ENCODE results near the gene BRCC3.

The BRCC3 gene
- total RNA-seq = 10.8 to 17.0 (median 14.0) reads per million in 3 donors

DNA sequence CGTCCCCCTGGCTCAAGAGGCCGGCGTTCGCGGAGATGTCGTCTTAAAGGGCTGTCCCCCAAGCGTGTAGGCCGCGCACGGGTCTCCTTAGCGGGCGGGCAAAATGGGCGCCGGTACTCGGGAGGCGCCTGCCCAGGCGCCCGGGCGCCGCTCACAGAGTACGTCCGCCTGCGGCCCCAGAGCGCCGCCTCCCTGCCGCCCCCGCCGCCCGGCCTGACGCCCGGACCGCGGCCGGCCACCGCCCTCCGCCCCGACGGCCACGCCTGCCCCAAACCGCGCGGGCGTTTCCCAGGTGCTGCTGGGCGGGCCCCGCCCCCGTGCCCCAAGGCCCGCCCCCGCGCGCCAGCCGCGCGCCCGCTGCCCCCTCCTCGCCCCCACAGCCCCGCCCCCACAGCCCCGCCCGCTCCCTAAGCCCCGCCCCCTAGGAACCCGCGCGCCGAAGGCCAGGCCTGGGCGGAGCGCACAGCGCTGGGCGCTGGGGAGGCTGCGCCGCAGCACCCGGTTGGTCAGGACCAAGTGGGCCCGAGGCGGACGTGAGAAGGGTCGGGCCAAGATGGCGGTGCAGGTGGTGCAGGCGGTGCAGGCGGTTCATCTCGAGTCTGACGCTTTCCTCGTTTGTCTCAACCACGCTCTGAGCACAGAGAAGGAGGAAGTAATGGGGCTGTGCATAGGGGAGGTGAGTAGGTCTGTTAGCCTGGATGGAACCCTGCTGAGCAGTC, at the start of gene BRCC3, which contains the start of the genes CMC4 and MTCP1:
Gene BRCC3, plus strand, starts transcription at position 534 of the 719 bp plus-strand sequence. Its CDS starts 20 bp downstream, at position 554.
Gene CMC4, minus strand, starts transcription at position 162 of the 719 bp plus-strand sequence. CDS start 7,113 bp downstream, outside the sequence.
Gene MTCP1, minus strand, starts transcription at position 162 of the 719 bp plus-strand sequence. CDS start 5,126 bp downstream, outside the sequence.
- Histone ChIP-seq H3K27ac (ENCODE audit: insufficient read depth, low read length, poor library complexity, severe bottlenecking) (peak within 1 kb of the TSS; percentile 76), H3K9me3 (ENCODE audit: control insufficient read depth, low read length) (no peaks in the 10 kb centered on the region), H3K36me3 (ENCODE audit: control insufficient read depth, insufficient read depth, low read length) (peaks cover 8% of the 10 kb centered on the region), H3K27me3 (replicated peaks; ENCODE audit: control insufficient read depth, insufficient read depth, low read length, poor library complexity, severe bottlenecking) (no peaks in the 10 kb centered on the region), H3K4me3 (ENCODE audit: insufficient read depth, low read depth, low read length, poor library complexity, severe bottlenecking) (peak within 1 kb of the TSS; percentile 64), H3K4me1 (ENCODE audit: control insufficient read depth, insufficient read depth, low read length, poor library complexity, severe bottlenecking) (peaks cover 3% of the 10 kb centered on the region)
- peak; percentile 64 to 71 (median 66) for DNase-seq

DNA sequence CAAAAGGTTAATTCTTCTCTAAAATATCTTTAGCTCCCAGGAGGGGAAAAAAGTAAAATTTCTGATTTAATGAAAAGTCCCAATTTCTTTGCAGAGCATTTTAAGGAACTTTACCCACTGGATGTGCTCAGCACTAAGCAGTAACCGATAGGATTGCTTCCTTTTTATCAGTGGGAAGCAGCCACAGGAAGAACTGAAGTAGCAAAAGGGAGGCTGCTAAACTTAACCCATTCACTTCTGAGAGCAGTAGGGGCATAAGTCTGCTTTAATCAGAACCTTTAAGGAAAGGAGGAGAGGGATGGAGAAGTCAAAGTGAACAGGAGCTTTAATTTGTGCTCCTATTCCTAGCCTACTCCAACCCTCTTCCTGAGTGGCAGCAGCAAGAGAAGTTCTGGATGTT, 48.7 kb upstream of the BRCC3 start, which contains the start of gene F8:
Gene F8, minus strand, starts transcription at position 139 of the 400 bp plus-strand sequence. CDS start 171 bp downstream, outside the sequence.
- no peaks in the 10 kb centered on the region for H3K4me1 ChIP-seq (ENCODE audit: control insufficient read depth, insufficient read depth, low read length, poor library complexity, severe bottlenecking)
- DNase-seq = no peak
- no peak within 1 kb of the TSS for H3K4me3 ChIP-seq (ENCODE audit: insufficient read depth, low read depth, low read length, poor library complexity, severe bottlenecking)
- no peaks in the 10 kb centered on the region for H3K27me3 ChIP-seq (replicated peaks; ENCODE audit: control insufficient read depth, insufficient read depth, low read length, poor library complexity, severe bottlenecking)
- H3K27ac ChIP-seq (ENCODE audit: insufficient read depth, low read length, poor library complexity, severe bottlenecking) = no peak within 1 kb of the TSS
- no peaks in the 10 kb centered on the region for H3K36me3 ChIP-seq (ENCODE audit: control insufficient read depth, insufficient read depth, low read length)
- H3K9me3 ChIP-seq (ENCODE audit: control insufficient read depth, low read length) = no peaks in the 10 kb centered on the region

DNA sequence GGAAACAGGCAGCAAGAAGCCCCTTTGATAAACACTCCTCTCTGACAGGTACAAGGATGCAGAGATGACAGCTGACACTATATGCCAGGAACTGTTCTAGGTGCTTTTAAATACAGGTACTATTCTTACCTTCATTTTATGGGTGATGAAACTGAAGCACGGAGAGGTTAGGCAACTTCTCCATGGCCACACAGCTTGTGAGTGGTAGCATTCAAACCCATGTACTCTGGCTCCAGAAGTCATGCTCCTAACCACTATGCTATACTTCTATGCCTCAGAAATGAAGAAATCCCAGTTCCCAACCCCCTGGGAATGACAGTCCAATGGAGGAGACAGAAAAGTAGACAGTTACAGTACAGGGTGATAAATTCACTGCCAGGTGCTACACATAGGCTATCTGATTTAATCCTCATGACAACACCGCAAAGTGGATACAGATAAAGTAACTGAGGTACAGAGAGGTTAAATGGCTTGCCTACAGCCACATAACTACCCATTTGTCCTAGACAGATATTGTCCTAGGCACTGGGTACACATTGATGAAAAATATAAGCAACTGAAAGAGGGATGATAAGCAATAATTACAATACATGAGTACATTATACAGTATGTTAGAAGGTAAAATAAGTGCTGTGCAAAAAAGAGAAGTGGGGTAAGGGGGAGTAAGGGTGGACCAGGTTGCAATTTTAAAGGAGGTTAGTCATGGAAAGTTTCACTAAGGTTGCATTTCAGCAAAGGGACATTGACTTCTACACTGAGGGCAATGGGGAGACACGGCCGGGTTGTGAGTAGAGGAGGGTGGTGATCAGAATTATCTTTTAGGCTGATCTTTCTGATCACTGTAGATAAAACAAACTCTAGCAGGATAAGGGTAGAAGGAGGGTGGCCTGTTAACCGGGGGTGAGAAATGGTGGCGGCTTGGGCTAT, 47.1 kb upstream of the BRCC3 start:
- no peak overlapping the region for H3K4me3 ChIP-seq (ENCODE audit: insufficient read depth, low read depth, low read length, poor library complexity, severe bottlenecking)
- no peaks in the 10 kb centered on the region for H3K27me3 ChIP-seq (replicated peaks; ENCODE audit: control insufficient read depth, insufficient read depth, low read length, poor library complexity, severe bottlenecking)
- H3K36me3 ChIP-seq (ENCODE audit: control insufficient read depth, insufficient read depth, low read length) = no peaks in the 10 kb centered on the region
- no peaks in the 10 kb centered on the region for H3K9me3 ChIP-seq (ENCODE audit: control insufficient read depth, low read length)
- no peak overlapping the region for H3K27ac ChIP-seq (ENCODE audit: insufficient read depth, low read length, poor library complexity, severe bottlenecking)
- no peak for DNase-seq
- no peaks in the 10 kb centered on the region for H3K4me1 ChIP-seq (ENCODE audit: control insufficient read depth, insufficient read depth, low read length, poor library complexity, severe bottlenecking)

DNA sequence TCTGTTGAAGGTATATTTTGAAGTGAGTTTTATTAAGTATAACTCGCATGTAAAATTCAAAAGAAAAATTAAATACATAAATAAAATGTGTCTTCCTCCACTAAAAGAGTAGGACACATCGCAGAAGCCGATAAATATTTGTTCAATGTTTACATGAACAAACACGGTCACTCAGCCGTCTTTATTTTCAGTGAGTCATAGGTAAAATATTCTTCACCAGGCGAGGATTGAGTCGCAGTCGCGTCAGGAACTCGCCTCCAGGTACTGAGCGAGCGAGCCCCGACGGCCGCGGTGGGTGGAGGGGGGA, 44.9 kb upstream of the BRCC3 start:
- Histone ChIP-seq H3K4me1 (ENCODE audit: control insufficient read depth, insufficient read depth, low read length, poor library complexity, severe bottlenecking) (no peaks in the 10 kb centered on the region), H3K27ac (ENCODE audit: insufficient read depth, low read length, poor library complexity, severe bottlenecking) (peak overlapping the region; percentile 91), H3K4me3 (ENCODE audit: insufficient read depth, low read depth, low read length, poor library complexity, severe bottlenecking) (no peak overlapping the region), H3K27me3 (replicated peaks; ENCODE audit: control insufficient read depth, insufficient read depth, low read length, poor library complexity, severe bottlenecking) (no peaks in the 10 kb centered on the region), H3K36me3 (ENCODE audit: control insufficient read depth, insufficient read depth, low read length) (no peaks in the 10 kb centered on the region), H3K9me3 (ENCODE audit: control insufficient read depth, low read length) (no peaks in the 10 kb centered on the region)
- DNase-seq = no peak

DNA sequence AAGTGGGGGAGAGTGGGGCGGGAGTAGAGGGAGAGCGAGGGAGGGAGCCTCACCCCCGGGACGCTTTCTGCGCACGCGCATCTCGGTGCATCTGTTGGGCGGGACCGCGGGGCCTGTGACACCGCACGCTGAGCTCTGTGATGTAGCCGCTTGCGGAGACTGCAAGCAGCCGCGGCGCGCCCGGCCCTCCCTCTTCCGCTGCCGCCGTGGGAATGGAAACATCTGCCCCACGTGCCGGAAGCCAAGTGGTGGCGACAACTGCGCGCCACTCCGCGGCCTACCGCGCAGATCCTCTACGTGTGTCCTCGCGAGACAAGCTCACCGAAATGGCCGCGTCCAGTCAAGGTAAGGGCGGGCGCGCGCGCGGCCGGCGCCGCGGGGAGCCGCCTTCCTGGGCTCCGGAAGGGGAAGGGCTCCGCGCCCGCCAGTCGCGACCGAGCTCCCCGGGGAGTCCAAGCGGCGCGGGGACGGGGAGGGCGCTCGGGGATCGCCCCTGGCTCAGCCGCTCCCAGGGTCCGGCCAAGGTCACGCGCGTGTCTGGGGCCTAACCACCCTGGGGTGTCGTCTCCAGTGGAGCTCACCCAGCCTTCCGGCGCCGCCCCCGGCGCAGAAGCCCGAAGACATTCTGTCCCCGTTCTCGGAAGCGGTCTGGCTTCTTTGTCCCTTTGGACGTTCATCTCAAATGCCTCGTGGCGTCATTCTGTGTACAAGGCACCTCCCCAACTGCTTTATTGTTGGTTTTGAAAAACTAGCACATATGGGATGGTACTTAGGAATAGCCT, 44.4 kb upstream of the BRCC3 start, which contains the start of gene FUNDC2:
Gene FUNDC2, plus strand, starts transcription at position 118 of the 782 bp plus-strand sequence. Its CDS starts 95 bp downstream, at position 213.
- DNase-seq = peak; percentile 91 to 93 (median 92)

DNA sequence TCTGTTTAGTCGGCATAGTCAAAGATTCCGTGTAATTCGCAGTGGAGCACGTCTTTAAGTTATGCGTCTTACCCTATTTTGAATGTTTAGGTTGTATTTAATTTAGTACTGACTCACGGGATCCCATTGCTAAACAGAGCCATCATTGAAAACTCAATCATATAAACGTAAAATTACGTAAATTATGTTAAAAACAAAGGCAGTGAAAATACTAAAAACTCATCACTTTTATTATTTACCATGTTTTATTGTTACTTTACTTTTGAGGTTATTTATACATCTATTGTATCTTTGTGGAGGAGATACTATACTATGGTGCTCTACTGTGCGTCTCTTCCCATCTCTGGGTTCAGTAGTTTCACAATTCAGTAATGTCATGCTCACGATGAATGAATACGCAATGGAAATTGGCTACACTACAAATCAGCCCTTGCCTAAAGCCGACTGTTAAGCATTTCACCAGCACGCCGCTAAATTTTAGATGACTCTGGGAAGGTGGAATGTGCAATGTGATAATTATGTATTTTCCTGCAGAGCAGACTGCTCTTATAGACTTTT, 43.7 kb upstream of the BRCC3 start:
- H3K27me3 ChIP-seq (replicated peaks; ENCODE audit: control insufficient read depth, insufficient read depth, low read length, poor library complexity, severe bottlenecking) = no peaks in the 10 kb centered on the region
- no peaks in the 10 kb centered on the region for H3K9me3 ChIP-seq (ENCODE audit: control insufficient read depth, low read length)
- H3K27ac ChIP-seq (ENCODE audit: insufficient read depth, low read length, poor library complexity, severe bottlenecking) = peak overlapping the region; percentile 91
- H3K4me1 ChIP-seq (ENCODE audit: control insufficient read depth, insufficient read depth, low read length, poor library complexity, severe bottlenecking) = no peaks in the 10 kb centered on the region
- peak overlapping the region; percentile 66 for H3K4me3 ChIP-seq (ENCODE audit: insufficient read depth, low read depth, low read length, poor library complexity, severe bottlenecking)
- no peaks in the 10 kb centered on the region for H3K36me3 ChIP-seq (ENCODE audit: control insufficient read depth, insufficient read depth, low read length)
- no peak for DNase-seq

More for the DNA sequence above, 44.4 kb upstream of the BRCC3 start, which contains the start of gene FUNDC2:
- no peaks in the 10 kb centered on the region for H3K9me3 ChIP-seq (ENCODE audit: control insufficient read depth, low read length)
- peak within 1 kb of the TSS; percentile 91 for H3K27ac ChIP-seq (ENCODE audit: insufficient read depth, low read length, poor library complexity, severe bottlenecking)
- H3K4me3 ChIP-seq (ENCODE audit: insufficient read depth, low read depth, low read length, poor library complexity, severe bottlenecking) = peak within 1 kb of the TSS; percentile 66
- H3K4me1 ChIP-seq (ENCODE audit: control insufficient read depth, insufficient read depth, low read length, poor library complexity, severe bottlenecking) = no peaks in the 10 kb centered on the region
- no peaks in the 10 kb centered on the region for H3K27me3 ChIP-seq (replicated peaks; ENCODE audit: control insufficient read depth, insufficient read depth, low read length, poor library complexity, severe bottlenecking)
- H3K36me3 ChIP-seq (ENCODE audit: control insufficient read depth, insufficient read depth, low read length) = no peaks in the 10 kb centered on the region

DNA sequence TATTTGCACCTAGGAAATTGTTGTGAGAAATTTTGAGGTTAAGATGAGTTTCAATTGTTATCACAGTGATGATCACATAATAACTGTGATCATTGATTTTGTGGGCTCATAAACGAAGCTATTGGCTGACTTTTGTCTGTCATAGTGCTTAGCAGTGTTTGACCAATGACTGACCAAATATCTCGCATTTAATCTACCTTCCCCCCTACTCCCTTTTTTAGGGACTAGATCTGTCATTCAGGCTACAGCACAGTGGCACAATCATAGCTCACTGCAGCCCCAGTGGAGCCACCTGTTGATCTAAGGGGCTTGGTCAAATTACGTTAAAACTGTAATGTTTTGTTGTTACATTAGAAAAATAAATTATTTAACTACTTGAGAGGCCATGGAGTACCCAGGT, 43.2 kb upstream of the BRCC3 start:
- Histone ChIP-seq H3K27me3 (replicated peaks; ENCODE audit: control insufficient read depth, insufficient read depth, low read length, poor library complexity, severe bottlenecking) (no peaks in the 10 kb centered on the region), H3K36me3 (ENCODE audit: control insufficient read depth, insufficient read depth, low read length) (no peaks in the 10 kb centered on the region), H3K9me3 (ENCODE audit: control insufficient read depth, low read length) (no peaks in the 10 kb centered on the region), H3K27ac (ENCODE audit: insufficient read depth, low read length, poor library complexity, severe bottlenecking) (peak overlapping the region; percentile 91), H3K4me1 (ENCODE audit: control insufficient read depth, insufficient read depth, low read length, poor library complexity, severe bottlenecking) (no peaks in the 10 kb centered on the region), H3K4me3 (ENCODE audit: insufficient read depth, low read depth, low read length, poor library complexity, severe bottlenecking) (peak overlapping the region; percentile 66)
- DNase-seq = no peak

DNA sequence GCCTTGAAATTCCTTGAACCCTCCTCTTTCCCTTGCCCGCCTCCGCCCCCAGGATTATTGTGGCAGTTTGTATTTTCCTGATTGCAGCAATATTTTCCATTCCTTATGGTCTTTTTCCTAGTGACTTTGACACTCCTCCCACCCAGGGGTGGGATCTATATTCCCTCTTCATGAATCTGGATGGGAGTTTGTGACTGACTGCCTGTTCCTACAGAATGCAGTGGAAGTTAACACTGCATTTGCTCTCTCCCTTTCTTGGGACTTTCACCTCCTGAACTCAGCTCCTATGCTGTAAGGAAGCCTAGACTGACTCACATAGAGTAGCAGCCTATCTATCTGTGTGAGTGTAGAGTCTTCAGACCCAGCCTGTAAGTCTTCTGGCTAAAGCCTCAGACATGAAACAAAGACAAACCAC, 42.4 kb upstream of the BRCC3 start:
- no peaks in the 10 kb centered on the region for H3K36me3 ChIP-seq (ENCODE audit: control insufficient read depth, insufficient read depth, low read length)
- H3K27me3 ChIP-seq (replicated peaks; ENCODE audit: control insufficient read depth, insufficient read depth, low read length, poor library complexity, severe bottlenecking) = no peaks in the 10 kb centered on the region
- H3K4me3 ChIP-seq (ENCODE audit: insufficient read depth, low read depth, low read length, poor library complexity, severe bottlenecking) = no peak overlapping the region
- no peaks in the 10 kb centered on the region for H3K4me1 ChIP-seq (ENCODE audit: control insufficient read depth, insufficient read depth, low read length, poor library complexity, severe bottlenecking)
- H3K27ac ChIP-seq (ENCODE audit: insufficient read depth, low read length, poor library complexity, severe bottlenecking) = no peak overlapping the region
- no peaks in the 10 kb centered on the region for H3K9me3 ChIP-seq (ENCODE audit: control insufficient read depth, low read length)
- DNase-seq = no peak

DNA sequence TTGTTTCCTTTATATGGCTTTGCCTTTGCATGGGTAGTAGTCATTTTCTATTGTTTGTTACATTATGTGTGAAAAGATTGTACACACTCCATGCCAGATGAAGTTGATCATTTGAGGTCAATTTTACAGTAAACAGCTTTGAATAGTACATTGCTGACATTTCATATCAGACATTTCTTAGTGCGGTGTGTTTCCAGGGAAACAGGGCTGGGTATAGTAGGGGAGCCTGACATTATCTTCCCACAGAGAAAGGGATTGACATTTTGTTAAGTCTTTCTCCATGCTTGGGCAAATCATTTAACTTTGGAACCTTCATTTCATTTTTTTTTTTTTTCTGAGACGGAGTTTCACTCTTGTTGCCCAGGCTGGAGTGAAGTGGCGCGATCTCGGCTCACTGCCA, 39.7 kb upstream of the BRCC3 start:
- H3K4me1 ChIP-seq (ENCODE audit: control insufficient read depth, insufficient read depth, low read length, poor library complexity, severe bottlenecking) = no peaks in the 10 kb centered on the region
- no peak overlapping the region for H3K27ac ChIP-seq (ENCODE audit: insufficient read depth, low read length, poor library complexity, severe bottlenecking)
- peaks cover 8% of the 10 kb centered on the region for H3K36me3 ChIP-seq (ENCODE audit: control insufficient read depth, insufficient read depth, low read length)
- no peak overlapping the region for H3K4me3 ChIP-seq (ENCODE audit: insufficient read depth, low read depth, low read length, poor library complexity, severe bottlenecking)
- no peak for DNase-seq
- H3K27me3 ChIP-seq (replicated peaks; ENCODE audit: control insufficient read depth, insufficient read depth, low read length, poor library complexity, severe bottlenecking) = no peaks in the 10 kb centered on the region
- no peaks in the 10 kb centered on the region for H3K9me3 ChIP-seq (ENCODE audit: control insufficient read depth, low read length)
